ENCODE results near the gene RB1. TPM values are rescaled to one million over a fixed set of nuclear protein-coding genes. Genes with fewer than 3 reads are reported as not detected.

Gene RB1
- polyA plus RNA-seq, 1 donor from 2014 or later, result 29.5 TPM

GRCh38 chr13:48475230-48475629 lies 171.7 kb downstream of the RB1 start:
- Histone ChIP-seq H2AFZ (ENCODE audit: low read depth, low read length) (no peak overlapping the region), H3K27ac (ENCODE audit: low read length) (no peak overlapping the region), H3K4me3 (ENCODE audit: low read length) (no peak overlapping the region), H3K4me2 (ENCODE audit: low read length) (no peak overlapping the region), H3K9me3 (ENCODE audit: low read length) (no peaks in the 10 kb centered on the region), H3K79me2 (replicated peaks; ENCODE audit: insufficient read depth, low read length) (no peaks in the 10 kb centered on the region), H3F3A (ENCODE audit: insufficient read depth, low read length, poor library complexity, severe bottlenecking) (no peaks in the 10 kb centered on the region), H3K9me2 (ENCODE audit: insufficient read depth, low read length) (no peaks in the 10 kb centered on the region), H3K36me3 (ENCODE audit: insufficient read depth, low read length) (peaks cover 3% of the 10 kb centered on the region), H3K9ac (ENCODE audit: low read length) (no peak overlapping the region), H3K27me3 (ENCODE audit: insufficient read depth, low read depth, low read length) (no peaks in the 10 kb centered on the region), H4K20me1 (ENCODE audit: insufficient read depth) (no peaks in the 10 kb centered on the region)
- TF ChIP-seq EP300 (conservative IDR thresholded peaks at IDR 0.05; ENCODE audit: poor library complexity, severe bottlenecking) (no peak), MXI1 (conservative IDR thresholded peaks at IDR 0.05; ENCODE audit: poor library complexity, severe bottlenecking) (no peak)

- no peaks in the 10 kb centered on the region for H3K79me2 ChIP-seq (replicated peaks; ENCODE audit: insufficient read depth, low read length)
- no peaks in the 10 kb centered on the region for H3F3A ChIP-seq (ENCODE audit: insufficient read depth, low read length, poor library complexity, severe bottlenecking)
- H3K36me3 ChIP-seq (ENCODE audit: insufficient read depth, low read length), result peaks cover 10% of the 10 kb centered on the region
- H4K20me1 ChIP-seq (ENCODE audit: insufficient read depth), result no peaks in the 10 kb centered on the region
- H3K27me3 ChIP-seq (ENCODE audit: insufficient read depth, low read depth, low read length), result no peaks in the 10 kb centered on the region
- no peak overlapping the region for H2AFZ ChIP-seq (ENCODE audit: low read depth, low read length)
- no peak overlapping the region for H3K4me2 ChIP-seq (ENCODE audit: low read length)
- no peak overlapping the region for H3K27ac ChIP-seq (ENCODE audit: low read length)
- no peaks in the 10 kb centered on the region for H3K9me3 ChIP-seq (ENCODE audit: low read length)
- TF ChIP-seq EP300 (conservative IDR thresholded peaks at IDR 0.05; ENCODE audit: poor library complexity, severe bottlenecking), result no peak
- no peak overlapping the region for H3K4me3 ChIP-seq (ENCODE audit: low read length)
- no peaks in the 10 kb centered on the region for H3K9me2 ChIP-seq (ENCODE audit: insufficient read depth, low read length)
- H3K9ac ChIP-seq (ENCODE audit: low read length), result no peak overlapping the region
These were observed 172.7 kb downstream of the RB1 start for GRCh38 chr13:48476215-48476614.

GRCh38 chr13:48476686-48477085 lies 173.1 kb downstream of the RB1 start:
- Histone ChIP-seq H3K36me3 (ENCODE audit: insufficient read depth, low read length) (peaks cover 10% of the 10 kb centered on the region), H4K20me1 (ENCODE audit: insufficient read depth) (no peaks in the 10 kb centered on the region), H3K9me3 (ENCODE audit: low read length) (no peaks in the 10 kb centered on the region), H3K9me2 (ENCODE audit: insufficient read depth, low read length) (no peaks in the 10 kb centered on the region), H2AFZ (ENCODE audit: low read depth, low read length) (no peak overlapping the region), H3K4me2 (ENCODE audit: low read length) (no peak overlapping the region), H3K79me2 (replicated peaks; ENCODE audit: insufficient read depth, low read length) (no peaks in the 10 kb centered on the region), H3K27ac (ENCODE audit: low read length) (no peak overlapping the region), H3K27me3 (ENCODE audit: insufficient read depth, low read depth, low read length) (no peaks in the 10 kb centered on the region), H3K9ac (ENCODE audit: low read length) (no peak overlapping the region), H3K4me3 (ENCODE audit: low read length) (no peak overlapping the region), H3F3A (ENCODE audit: insufficient read depth, low read length, poor library complexity, severe bottlenecking) (no peaks in the 10 kb centered on the region)
- TF ChIP-seq EZH2 (IDR thresholded peaks at IDR 0.05; ENCODE audit: borderline replicate concordance, insufficient read depth, low read length, poor library complexity, severe bottlenecking), result no peak
- no peak for TF ChIP-seq SMC3 (conservative IDR thresholded peaks at IDR 0.05; ENCODE audit: poor library complexity)
- no peak for TF ChIP-seq EP300 (conservative IDR thresholded peaks at IDR 0.05; ENCODE audit: poor library complexity, severe bottlenecking)
- TF ChIP-seq RAD21 (conservative IDR thresholded peaks at IDR 0.05), result no peak
- no peak for TF ChIP-seq REST (IDR thresholded peaks at IDR 0.05; ENCODE audit: borderline replicate concordance)
- TF ChIP-seq CTCF (IDR thresholded peaks at IDR 0.05; ENCODE audit: poor library complexity, severe bottlenecking), result no peak
- no peak for TF ChIP-seq TAF1 (IDR thresholded peaks at IDR 0.05; ENCODE audit: low read depth)
- TF ChIP-seq POLR2AphosphoS5 (IDR thresholded peaks at IDR 0.05), result no peak
- TF ChIP-seq MXI1 (conservative IDR thresholded peaks at IDR 0.05; ENCODE audit: poor library complexity, severe bottlenecking), result no peak

Data from neural cell (in vitro differentiated cells).